K562 (cell line): Measurements from ENCODE around the gene CACNA2D3. TPM values are rescaled to one million over a fixed set of nuclear protein-coding genes. Genes with fewer than 3 reads are reported as not detected.

Experiments
- ATAC-seq: fragments of 200-7000 bp; cut with Tn5 transposase; 3 replicates; pipeline ENCODE4 v1.9.1; 2020; ENCODE audit warnings: moderate library complexity
- BruUV-seq: library from RNA; stranded (reverse); fragments of 400-500 nt; replicated peaks from 2 replicates; lab custom pipeline; 2021; lab: Mats Ljungman, UMichigan
- CTCF ChIA-PET: fragments of 300-600 bp; formaldehyde crosslinking; extraction: SDS; loops from one replicate; lab custom pipeline; 2021; ENCODE audit warnings: low intra/inter-chr PET ratio; lab: Yijun Ruan, JAX
- POLR2A ChIA-PET: fragments of 300-600, 350-650 bp; sonication (Branson Sonifier 250); formaldehyde crosslinking; extraction: SDS; loops from one replicate; lab custom pipeline; 2021; ENCODE audit warnings: antibody characterized with exemption, inconsistent platforms; lab: Yijun Ruan, JAX
- DNase-seq, 4 experiments: peaks; one replicate each; pipeline versions ENCODE4 v3.0.0 to v3.0.0-alpha.2; 2011 to 2018; ENCODE audit warnings: low spot score in 3 of 4, mixed read lengths in 3 of 4; ENCODE audit errors: extremely low read depth in 1 of 4
- FAIRE-seq: peaks from 2 replicates; lab custom pipeline; 2011; peaks lifted over from hg19 to GRCh38; lab: Jason Lieb, UNC
- H2AFZ ChIP-seq: 2 replicates; pipeline ENCODE4 v1.6.0; 2011; ENCODE audit warnings: low read depth, low read length, control low read depth, inconsistent platforms
- H3K27ac ChIP-seq: fragments of 200-600 bp; 3 replicates; pipeline ENCODE4 v1.8.0; 2011; ENCODE audit warnings: low read depth, mild to moderate bottlenecking, control low read depth, inconsistent platforms, low read length, moderate library complexity, mixed read lengths; ENCODE audit errors: extremely low read depth
- H3K27me3 ChIP-seq, 2 experiments: fragments of 300-600 bp in 1 of 2; 2 replicates in 1 of 2; 3 replicates in 1 of 2; pipeline versions ENCODE4 v1.6.0 to v1.8.0; 2011; ENCODE audit warnings: inconsistent platforms in 2 of 2, low read length in 2 of 2, mild to moderate bottlenecking in 1 of 2, mixed read lengths in 1 of 2, moderate library complexity in 1 of 2; ENCODE audit not compliant: control insufficient read depth in 2 of 2, insufficient read depth in 2 of 2
- H3K36me3 ChIP-seq: fragments of 300-600 bp; 3 replicates; pipeline ENCODE4 v1.8.0; 2011; ENCODE audit warnings: mild to moderate bottlenecking, low read length, inconsistent platforms; ENCODE audit not compliant: control insufficient read depth, insufficient read depth
- H3K4me1 ChIP-seq, 2 experiments: fragments of 200-600 bp in 1 of 2; replicated peaks in 1 of 2; 2 replicates in 1 of 2; 3 replicates in 1 of 2; pipeline versions ENCODE4 v1.5.1 to v1.8.0; 2011; ENCODE audit warnings: inconsistent platforms in 2 of 2, low read length in 2 of 2, mild to moderate bottlenecking in 1 of 2, mixed read lengths in 1 of 2, moderate library complexity in 1 of 2; ENCODE audit not compliant: control insufficient read depth in 2 of 2, insufficient read depth in 2 of 2
- H3K4me2 ChIP-seq: 2 replicates; pipeline ENCODE4 v1.6.1; 2011; ENCODE audit warnings: low read length, control low read depth, inconsistent platforms, mixed read lengths; ENCODE audit not compliant: insufficient read depth
- H3K4me3 ChIP-seq: fragments of 200-600 bp; sonication (generic), shearing (Covaris generic); 2 replicates; pipeline ENCODE4 v1.5.1; 2016; ENCODE audit warnings: control low read depth, inconsistent platforms
- H3K79me2 ChIP-seq: fragments of 200-600 bp; 3 replicates; pipeline ENCODE4 v1.8.0; 2011; ENCODE audit warnings: low read length, inconsistent platforms; ENCODE audit not compliant: control insufficient read depth, insufficient read depth
- H3K9ac ChIP-seq, 2 experiments: 2 replicates each; pipeline versions ENCODE4 v1.6.0 to v1.6.1; 2011; ENCODE audit warnings: low read depth in 2 of 2, low read length in 2 of 2, control low read depth in 1 of 2, inconsistent platforms in 1 of 2, mild to moderate bottlenecking in 1 of 2, mixed read lengths in 1 of 2; ENCODE audit not compliant: insufficient read depth in 1 of 2
- H3K9me1 ChIP-seq: one replicate; pipeline ENCODE4 v1.6.0; 2011; ENCODE audit warnings: inconsistent platforms, mild to moderate bottlenecking, low read length, moderate library complexity; ENCODE audit not compliant: control insufficient read depth, insufficient read depth
- H3K9me3 ChIP-seq: replicated peaks from 2 replicates; pipeline ENCODE4 v1.5.1; 2011; ENCODE audit warnings: low read depth, low read length, inconsistent platforms; ENCODE audit not compliant: control insufficient read depth, insufficient read depth
- H4K20me1 ChIP-seq: replicated peaks from 2 replicates; pipeline ENCODE4 v1.6.1; 2011; ENCODE audit warnings: low read length, inconsistent platforms, mixed read lengths; ENCODE audit not compliant: control insufficient read depth, insufficient read depth
- ATF4 ChIP-seq: fragments of 450-650 bp; formaldehyde crosslinking; IDR thresholded peaks from 2 replicates; pipeline ENCODE4 v1.4.0; 2022; ENCODE audit warnings: mild to moderate bottlenecking, moderate library complexity
- MGA ChIP-seq: fragments of 450-650 bp; IDR thresholded peaks from 2 replicates; pipeline ENCODE4 v1.6.1; 2016; ENCODE audit warnings: mild to moderate bottlenecking, moderate library complexity
- RBM14 ChIP-seq: fragments of 200-400 bp; formaldehyde crosslinking; IDR thresholded peaks from 2 replicates; pipeline ENCODE4 v1.6.1; 2018; ENCODE audit warnings: low read depth, mild to moderate bottlenecking, low read length, moderate library complexity, borderline replicate concordance; ENCODE audit not compliant: insufficient read depth
- RHOXF2B ChIP-seq: fragments of 250-450 bp; sonication (Bioruptor Pico); conservative IDR thresholded peaks from 2 replicates; pipeline ENCODE4 v1.5.1; 2021
- SRSF9 ChIP-seq: fragments of 200-400 bp; formaldehyde crosslinking; IDR thresholded peaks from 2 replicates; pipeline ENCODE4 v1.6.1; 2017; ENCODE audit warnings: low read depth, low read length, borderline replicate concordance
- TAF15 ChIP-seq: fragments of 200-400 bp; formaldehyde crosslinking; IDR thresholded peaks from 2 replicates; pipeline ENCODE4 v1.6.1; 2017; ENCODE audit warnings: mild to moderate bottlenecking, low read depth, low read length, moderate library complexity
- TFE3 ChIP-seq: fragments of 450-650 bp; formaldehyde crosslinking; IDR thresholded peaks from 2 replicates; pipeline ENCODE4 v1.4.0; 2020; ENCODE audit warnings: mild to moderate bottlenecking, mixed read lengths
- U2AF1 ChIP-seq: fragments of 200-400 bp; formaldehyde crosslinking; optimal IDR thresholded peaks from 2 replicates; pipeline ENCODE3; 2017; ENCODE audit warnings: mild to moderate bottlenecking, low read depth, low read length, moderate library complexity
- ZFP30 ChIP-seq: fragments of 250-450 bp; sonication (Bioruptor Pico); IDR thresholded peaks from 2 replicates; pipeline ENCODE4 v1.8.0; 2022; ENCODE audit warnings: moderate library complexity, mild to moderate bottlenecking, inconsistent platforms, borderline replicate concordance
- WGBS: fragments of 100-300 bp; shearing (Covaris generic); methylation state at CpG from one replicate; pipeline ENCODE4 v1.1.6; 2016; ENCODE audit warnings: low coverage, mixed read lengths; ENCODE audit not compliant: insufficient coverage; ENCODE audit errors: missing lambda C conversion rate; 5-methylcytosine and 5-hydroxymethylcytosine counted together
- in situ Hi-C: fragments of 300-500 bp; cut with MboI; formaldehyde crosslinking; loops from 4 replicates; pipeline ENCODE4 v1.15.0; 2018; ENCODE audit warnings: inconsistent platforms, mixed read lengths
- intact Hi-C: fragments of 100-400 bp; cut with micrococcal nuclease; formaldehyde crosslinking; loops from 2 replicates; pipeline ENCODE4 v1.14.2; 2022
- polyA plus RNA-seq, 8 experiments: library from polyadenylated mRNA; depleted of rRNA in 4 of 8; stranded (reverse) in 5 of 8; unstranded in 3 of 8; fragments of >200 nt; fragmentation: Nextera tagmentation in 2 of 8; fragmentation: Illumina TruSeq in 1 of 8; extraction: Ambion mirVana in 2 of 8; extraction: Trizol in 1 of 8; gene quantifications; 2 replicates each; pipeline versions ENCODE4 v1.2.1 to v1.2.3, GENCODE V29; 2011 to 2014; ENCODE audit warnings: inconsistent platforms in 1 of 8, missing spikeins in 1 of 8
- total RNA-seq, 7 experiments: library from RNA; depleted of rRNA in 6 of 7; stranded (reverse); fragments of >200 nt in 6 of 7; fragmentation: Illumina TruSeq in 2 of 7; extraction: Trizol in 2 of 7; gene quantifications; 2 replicates each; pipeline versions ENCODE4 v1.2.1 to v1.2.3, GENCODE V29; 2011 to 2021; ENCODE audit warnings: low replicate concordance in 1 of 7

Gene CACNA2D3
- total and polyA plus RNA-seq, 9 of the 15 experiments (the other 6 are each of a cell fraction or from before 2014, with no cell fraction given), result 0.01 TPM; not detected in 8

- H3K4me2 ChIP-seq, result no peak overlapping the region
- no peak overlapping the region for H3K27ac ChIP-seq
- ATAC-seq (no peak), FAIRE-seq (no peak), DNase-seq (no peak)
- no peaks in the 10 kb centered on the region for H3K27me3 ChIP-seq
- H3K36me3 ChIP-seq, result no peaks in the 10 kb centered on the region
- H3K9me1 ChIP-seq, result no peaks in the 10 kb centered on the region
- no peak overlapping the region for H3K9ac ChIP-seq
- no peak overlapping the region for H2AFZ ChIP-seq
- H3K4me3 ChIP-seq, result no peak overlapping the region
- no TSS peak for BruUV-seq
- ChIA-PET POLR2A (no interaction called here), CTCF (no interaction called here)
- no peaks in the 10 kb centered on the region for H4K20me1 ChIP-seq
- no peaks in the 10 kb centered on the region for H3K79me2 ChIP-seq
- intact Hi-C loops (no loop called here), in situ Hi-C loops (no loop called here)
- 0% methylated on average over 4 of the region's 4 CpGs for WGBS
- H3K4me1 ChIP-seq, result no peaks in the 10 kb centered on the region
- H3K9me3 ChIP-seq, result no peaks in the 10 kb centered on the region
- TF ChIP-seq SRSF9 (no peak), TFE3 (CRISPR knock-in tag) (no peak), RBM14 (no peak), MGA (no peak), ATF4 (CRISPR knock-in tag) (no peak), RHOXF2B (CRISPR knock-in tag) (no peak), ZFP30 (CRISPR knock-in tag) (no peak), U2AF1 (no peak), TAF15 (no peak)
These were observed 371.9 kb downstream of the CACNA2D3 start for GRCh38 chr3:54494209-54494608.
